Activated naive CD4-positive, alpha-beta T cell treated with anti-CD3 and anti-CD28 coated beads for 36 hours (primary cell): Measurements from ENCODE around the gene TAPBPL. TPM values are rescaled to one million over a fixed set of nuclear protein-coding genes. Genes with fewer than 3 reads are reported as not detected.
"Not testable (repeated sequence)": the region's sequence is repeated elsewhere in the genome, so short reads cannot be mapped to it uniquely, and the experiment has no call there.

Experiments used
- CTCF ChIA-PET: fragments of 350-600 bp; sonication (Branson Sonifier 250); formaldehyde crosslinking; loops from one replicate; lab custom pipeline; 2021; ENCODE audit warnings: antibody characterized with exemption; lab: Charles Lee
- DNase-seq: peaks from one replicate; pipeline ENCODE4 v3.0.0-alpha.2; 2020
- H3K27ac Mint-ChIP-seq: one replicate; pipeline ENCODE4 v1.8.0; 2021; ENCODE audit warnings: mild to moderate bottlenecking, mixed read lengths
- H3K27me3 Mint-ChIP-seq: one replicate; pipeline ENCODE4 v1.8.0; 2021; ENCODE audit warnings: low read depth, mixed read lengths
- H3K36me3 Mint-ChIP-seq: one replicate; pipeline ENCODE4 v1.8.0; 2021; ENCODE audit warnings: low read depth, mixed read lengths
- H3K4me1 Mint-ChIP-seq: one replicate; pipeline ENCODE4 v1.8.0; 2021; ENCODE audit warnings: low read depth, mixed read lengths
- H3K4me3 Mint-ChIP-seq: one replicate; pipeline ENCODE4 v1.8.0; 2021; ENCODE audit warnings: mild to moderate bottlenecking, moderate library complexity, mixed read lengths
- H3K9me3 Mint-ChIP-seq: one replicate; pipeline ENCODE4 v1.8.0; 2021; ENCODE audit warnings: mixed read lengths
- intact Hi-C: fragments of 100-400 bp; cut with micrococcal nuclease; formaldehyde crosslinking; loops from one replicate; pipeline ENCODE4 v1.15.1; 2023
- total RNA-seq, 2 experiments: library from RNA; stranded (reverse); gene quantifications; one replicate each; pipeline ENCODE4 v1.2.3, GENCODE V29; 2021

The TAPBPL gene
- total RNA-seq, 2 experiments from 2014 or later = 27.9 to 28.0 TPM

DNA sequence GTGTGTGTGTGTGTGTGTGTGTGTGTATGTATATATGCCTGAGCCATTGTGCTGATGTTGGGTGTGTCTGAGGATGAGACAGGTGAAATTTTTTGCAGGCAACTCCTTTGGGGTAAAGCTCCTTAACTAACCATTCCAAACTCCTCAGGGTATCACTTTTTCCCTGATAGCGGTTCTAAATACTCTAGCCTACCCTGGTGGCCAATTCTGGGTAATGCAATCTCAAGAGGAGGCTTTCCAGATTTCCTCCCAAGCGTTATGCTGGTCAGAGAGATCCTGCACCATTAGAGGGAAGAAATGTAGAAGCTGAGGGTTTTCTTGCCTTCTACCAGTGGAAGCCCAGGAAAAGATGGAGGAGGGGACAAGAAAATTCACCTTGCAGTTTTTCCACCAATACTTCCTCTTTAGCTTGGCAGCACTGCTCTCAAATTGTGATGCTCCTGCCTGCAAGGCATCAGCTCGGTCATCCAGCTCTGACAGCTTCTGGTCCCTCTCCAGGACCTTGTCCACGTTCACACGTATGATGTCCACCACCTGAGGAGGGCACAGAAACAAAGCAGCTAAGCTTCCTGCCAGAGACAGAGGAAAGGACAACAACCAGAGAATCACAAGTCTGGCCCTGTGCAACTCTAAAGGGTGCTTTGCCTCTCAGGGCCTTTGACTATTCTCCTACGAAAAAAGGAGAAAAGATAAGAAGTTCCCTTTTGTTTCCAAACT, 13.8 kb downstream of the TAPBPL start:
- Mint-ChIP-seq H3K36me3 (peaks cover 82% of the 10 kb centered on the region), H3K4me3 (no peak overlapping the region), H3K4me1 (peaks cover 86% of the 10 kb centered on the region), H3K9me3 (no peaks in the 10 kb centered on the region), H3K27ac (peak overlapping the region; percentile 83), H3K27me3 (no peaks in the 10 kb centered on the region)
- intact Hi-C loops = loop anchor here (1.0 kb wide), 1 partner anchor 42 kb away; no protein-coding TSS in a partner anchor
- peak; percentile 68 for DNase-seq
- CTCF ChIA-PET = interaction anchor here (0.6 to 7.9 kb wide), 31 partner anchors 9 to 373 kb away, joined by 3 to 223 read pairs (median 5); partner anchors contain the start of genes CD27, TAPBPL and TNFRSF1A

GRCh38 chr12:6466184-6466573, 14.3 kb downstream of the TAPBPL start:
- DNase-seq = peak; percentile 5
- H3K9me3 Mint-ChIP-seq = no peaks in the 10 kb centered on the region
- H3K27ac Mint-ChIP-seq = peak overlapping the region; percentile 83
- no peaks in the 10 kb centered on the region for H3K27me3 Mint-ChIP-seq
- CTCF ChIA-PET = interaction anchor here (0.6 to 7.9 kb wide), 21 partner anchors 9 to 190 kb away, joined by 3 to 223 read pairs (median 5); partner anchors contain the start of genes CD27, TAPBPL and TNFRSF1A
- H3K4me1 Mint-ChIP-seq = peaks cover 84% of the 10 kb centered on the region
- H3K36me3 Mint-ChIP-seq = peaks cover 77% of the 10 kb centered on the region
- intact Hi-C loops = no loop called here
- no peak overlapping the region for H3K4me3 Mint-ChIP-seq

- peak overlapping the region; percentile 83 for H3K27ac Mint-ChIP-seq
- peaks cover 72% of the 10 kb centered on the region for H3K36me3 Mint-ChIP-seq
- DNase-seq, H3K27me3 Mint-ChIP-seq, intact Hi-C loops, H3K9me3 Mint-ChIP-seq: not testable (repeated sequence)
- peaks cover 84% of the 10 kb centered on the region for H3K4me1 Mint-ChIP-seq
- CTCF ChIA-PET = interaction anchor here (1.6 to 7.9 kb wide), 5 partner anchors 15 to 144 kb away, joined by 4 to 223 read pairs (median 25); partner anchors contain the start of genes CD27 and TAPBPL
- peak overlapping the region; percentile 5 for H3K4me3 Mint-ChIP-seq
Observed at GRCh38 chr12:6466751-6467150, 14.9 kb downstream of the TAPBPL start.

GRCh38 chr12:6467571-6468282, 15.9 kb downstream of the TAPBPL start:
- intact Hi-C loops, H3K27me3 Mint-ChIP-seq, DNase-seq, H3K9me3 Mint-ChIP-seq: not testable (repeated sequence)
- H3K4me1 Mint-ChIP-seq = peaks cover 79% of the 10 kb centered on the region
- H3K27ac Mint-ChIP-seq = peak overlapping the region; percentile 90
- peak overlapping the region; percentile 91 for H3K4me3 Mint-ChIP-seq
- CTCF ChIA-PET = interaction anchor here (0.6 to 4.2 kb wide), 3 partner anchors 22 to 124 kb away, joined by 3 to 21 read pairs (median 3); partner anchors contain the start of gene CD27
- peaks cover 62% of the 10 kb centered on the region for H3K36me3 Mint-ChIP-seq

DNA sequence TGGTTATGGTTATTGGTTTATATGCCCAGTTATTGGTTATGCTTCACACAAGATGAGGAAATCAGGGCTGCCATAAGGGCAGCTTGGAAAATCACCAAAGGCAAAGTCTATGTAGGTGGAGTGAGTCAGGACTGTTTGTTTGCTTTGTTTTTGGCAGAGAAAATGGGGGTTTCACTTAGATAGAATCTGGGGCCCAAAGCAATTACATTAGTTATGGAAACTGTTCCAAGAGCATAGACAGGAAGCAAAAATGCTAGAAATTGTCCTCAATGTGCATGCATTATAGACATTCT, 16.4 kb downstream of the TAPBPL start:
- peak overlapping the region; percentile 91 for H3K4me3 Mint-ChIP-seq
- CTCF ChIA-PET = interaction anchor here (0.9 to 4.2 kb wide), 3 partner anchors 23 to 45 kb away, joined by 3 to 21 read pairs (median 3); partner anchors contain the start of gene CD27
- intact Hi-C loops = no loop called here

GRCh38 chr12:6469092-6469491, 17.2 kb downstream of the TAPBPL start:
- DNase-seq = peak; percentile 38
- Mint-ChIP-seq H3K4me3 (peak overlapping the region; percentile 91), H3K9me3 (no peaks in the 10 kb centered on the region), H3K36me3 (peaks cover 48% of the 10 kb centered on the region), H3K27ac (peak overlapping the region; percentile 90), H3K4me1 (peaks cover 66% of the 10 kb centered on the region), H3K27me3 (no peaks in the 10 kb centered on the region)
- intact Hi-C loops = no loop called here
- CTCF ChIA-PET = interaction anchor here (1.1 to 4.2 kb wide), 6 partner anchors 8 to 136 kb away, joined by 3 to 21 read pairs (median 4); no protein-coding TSS in a partner anchor

More for the DNA sequence above, 16.4 kb downstream of the TAPBPL start:
- no peak for DNase-seq
- H3K9me3 Mint-ChIP-seq = no peaks in the 10 kb centered on the region
- peak overlapping the region; percentile 90 for H3K27ac Mint-ChIP-seq
- peaks cover 57% of the 10 kb centered on the region for H3K36me3 Mint-ChIP-seq
- no peaks in the 10 kb centered on the region for H3K27me3 Mint-ChIP-seq
- H3K4me1 Mint-ChIP-seq = peaks cover 74% of the 10 kb centered on the region

DNA sequence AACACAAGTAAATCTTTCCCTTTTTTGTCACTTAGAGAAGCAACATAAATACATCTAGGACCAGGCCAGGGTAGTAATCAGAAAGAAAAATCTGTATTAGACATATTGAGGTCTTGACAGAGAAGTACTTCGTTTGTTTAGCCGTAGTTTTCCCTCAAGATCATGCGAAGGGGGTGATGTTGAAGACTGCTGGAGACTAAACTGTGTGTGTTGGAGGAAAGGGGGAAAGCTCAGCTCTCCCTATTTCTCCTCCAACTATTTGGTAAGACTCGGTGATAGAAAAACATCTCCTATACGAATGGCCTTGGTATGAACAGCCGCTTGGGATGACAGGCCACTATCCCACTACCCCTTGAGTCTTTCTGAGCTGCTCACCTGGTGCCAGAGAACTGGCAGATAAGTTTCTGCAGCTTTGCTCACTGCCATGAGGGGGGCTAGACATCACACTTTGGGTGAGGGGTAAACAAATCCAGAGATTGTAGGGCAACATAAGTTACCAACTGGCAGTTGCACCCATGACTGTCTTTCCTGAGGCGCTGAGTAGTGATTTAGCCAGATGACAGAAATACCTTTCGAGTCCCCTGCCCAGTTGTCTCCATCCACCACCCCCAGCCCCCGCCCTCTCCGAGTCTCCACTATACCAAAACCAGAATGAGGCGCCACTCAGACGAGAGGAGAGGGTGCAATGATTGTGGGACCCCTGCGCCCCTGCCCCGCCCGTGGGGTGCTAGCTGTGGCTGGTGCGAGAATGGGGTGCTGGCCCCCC, 17.9 kb downstream of the TAPBPL start:
- H3K36me3 Mint-ChIP-seq = peaks cover 41% of the 10 kb centered on the region
- intact Hi-C loops = loop anchor here (1.0 to 5.0 kb wide), 5 partner anchors 7 to 383 kb away; partner anchors contain the start of genes CDCA3, MRPL51 and USP5
- peak overlapping the region; percentile 90 for H3K27ac Mint-ChIP-seq
- peaks cover 59% of the 10 kb centered on the region for H3K4me1 Mint-ChIP-seq
- peak overlapping the region; percentile 91 for H3K4me3 Mint-ChIP-seq
- H3K9me3 Mint-ChIP-seq = no peaks in the 10 kb centered on the region
- DNase-seq = no peak
- CTCF ChIA-PET = interaction anchor here (0.8 to 4.2 kb wide), 11 partner anchors 9 to 311 kb away, joined by 3 to 21 read pairs (median 4); partner anchors contain the start of genes CD27 and MRPL51
- H3K27me3 Mint-ChIP-seq = no peaks in the 10 kb centered on the region

- Mint-ChIP-seq H3K4me1 (peaks cover 53% of the 10 kb centered on the region), H3K4me3 (peak within 1 kb of the TSS; percentile 91), H3K27ac (peak within 1 kb of the TSS; percentile 90), H3K27me3 (no peaks in the 10 kb centered on the region), H3K36me3 (peaks cover 36% of the 10 kb centered on the region), H3K9me3 (no peaks in the 10 kb centered on the region)
- peak; percentile 99 for DNase-seq
- CTCF ChIA-PET = interaction anchor here (0.6 to 4.2 kb wide), 10 partner anchors 10 to 139 kb away, joined by 3 to 21 read pairs (median 4); partner anchors contain the start of genes CD27 and MRPL51
- intact Hi-C loops = loop anchor here (1.0 to 5.0 kb wide), 5 partner anchors 8 to 382 kb away; partner anchors contain the start of genes CDCA3, MRPL51 and USP5
Observed at GRCh38 chr12:6470375-6471163, 18.7 kb downstream of the TAPBPL start, which contains the start of gene VAMP1. Gene VAMP1 (minus strand): TSS chr12:6470677. CDS start chr12:6470531, 146 bp downstream.

DNA sequence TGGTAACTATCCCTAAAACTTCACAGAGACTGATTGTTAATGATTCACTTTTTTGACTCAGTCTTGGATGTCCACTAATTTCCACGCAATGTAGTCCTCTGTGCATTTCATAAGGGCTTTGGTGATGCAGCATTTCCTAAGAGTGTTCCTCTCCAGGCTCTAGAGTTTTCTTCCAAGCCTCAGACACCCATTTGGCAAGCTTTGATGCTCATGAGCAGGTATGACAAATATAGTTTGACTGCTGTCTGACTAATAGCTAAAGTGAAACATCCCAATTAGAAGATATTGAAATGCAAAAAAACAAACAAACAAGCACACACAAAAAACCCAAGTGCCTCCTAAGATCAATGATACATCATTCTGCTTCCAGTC, 20.1 kb downstream of the TAPBPL start:
- peaks cover 25% of the 10 kb centered on the region for H3K36me3 Mint-ChIP-seq
- no peak overlapping the region for H3K4me3 Mint-ChIP-seq
- no peak overlapping the region for H3K27ac Mint-ChIP-seq
- H3K4me1 Mint-ChIP-seq = peaks cover 39% of the 10 kb centered on the region
- no peak for DNase-seq
- no peaks in the 10 kb centered on the region for H3K9me3 Mint-ChIP-seq
- no peaks in the 10 kb centered on the region for H3K27me3 Mint-ChIP-seq
- intact Hi-C loops = loop anchor here (5.0 kb wide), 1 partner anchor 380 kb away; the partner anchor contains the start of genes CDCA3 and USP5
- CTCF ChIA-PET = interaction anchor here (4.2 kb wide), 1 partner anchor 48 kb away, joined by 21 read pairs; no protein-coding TSS in a partner anchor

- no peak overlapping the region for H3K27ac Mint-ChIP-seq
- no peak for DNase-seq
- H3K4me3 Mint-ChIP-seq = no peak overlapping the region
- CTCF ChIA-PET = interaction anchor here (0.6 kb wide), 1 partner anchor 22 kb away, joined by 3 read pairs; no protein-coding TSS in a partner anchor
- H3K36me3 Mint-ChIP-seq = peaks cover 20% of the 10 kb centered on the region
- H3K27me3 Mint-ChIP-seq = no peaks in the 10 kb centered on the region
- H3K9me3 Mint-ChIP-seq = no peaks in the 10 kb centered on the region
- H3K4me1 Mint-ChIP-seq = peaks cover 34% of the 10 kb centered on the region
- intact Hi-C loops = loop anchor here (5.0 kb wide), 1 partner anchor 380 kb away; the partner anchor contains the start of genes CDCA3 and USP5
Observed at GRCh38 chr12:6472491-6472890, 20.6 kb downstream of the TAPBPL start.
